Measurements from ENCODE around the gene EXD1. TPM values are rescaled to one million over a fixed set of nuclear protein-coding genes. Genes with fewer than 3 reads are reported as not detected.

The EXD1 gene
- total and polyA plus RNA-seq, 2 of the 13 experiments (the other 11 are each of a cell fraction or from before 2014, with no cell fraction given), result not detected

DNA sequence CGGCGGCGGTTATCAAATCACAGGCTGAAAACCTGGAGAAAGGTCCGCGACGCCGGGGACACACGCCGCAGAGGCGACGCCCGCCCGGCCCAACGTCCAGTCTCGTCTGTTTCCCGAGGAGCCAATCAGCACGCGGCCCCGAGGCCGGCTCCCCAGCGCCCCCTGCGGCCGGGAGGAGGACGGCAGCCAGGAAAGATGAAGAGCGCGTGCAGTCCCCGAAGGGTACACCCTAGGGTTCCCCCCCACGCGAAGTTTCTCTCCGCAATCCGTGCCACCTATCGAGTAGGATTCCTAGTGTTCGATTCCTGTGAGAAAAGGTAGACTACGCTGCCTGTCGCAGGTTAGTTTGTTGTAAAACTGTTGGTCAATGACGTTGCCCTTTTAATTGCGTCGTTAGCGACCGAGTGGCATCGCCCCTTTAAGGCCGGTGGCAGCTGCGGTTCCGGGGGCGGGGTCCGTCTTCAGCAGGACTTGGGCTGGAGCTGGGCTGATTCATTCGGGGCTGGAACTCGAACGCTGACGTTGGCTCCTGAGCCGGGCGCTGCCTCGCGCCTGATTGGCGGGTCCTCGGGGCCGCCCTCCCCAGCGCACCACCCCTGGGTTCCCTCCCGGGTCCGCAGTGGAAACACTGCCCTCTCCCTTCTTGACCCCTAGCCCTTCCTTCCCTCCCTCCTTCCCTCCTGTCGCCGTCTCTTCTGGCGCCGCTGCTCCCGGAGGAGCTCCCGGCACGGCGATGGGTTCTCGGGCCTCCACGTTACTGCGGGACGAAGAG is at the start of gene EXD1, which contains the start of gene CHP1 (continued):
- TF ChIP-seq RORA (CRISPR knock-in tag; IDR thresholded peaks at IDR 0.05), result no peak
- TF ChIP-seq HNRNPH1 (optimal IDR thresholded peaks at IDR 0.05; ENCODE audit: low read depth, low read length), result no peak
- peak; percentile 94 for TF ChIP-seq KLF9 (CRISPR knock-in tag; IDR thresholded peaks at IDR 0.05; ENCODE audit: low read depth)
- TF ChIP-seq ZMYM4 (CRISPR knock-in tag; IDR thresholded peaks at IDR 0.05), result peak; percentile 89
- peak; percentile 89 for TF ChIP-seq ZMYM3 (CRISPR knock-in tag; IDR thresholded peaks at IDR 0.05)
- TF ChIP-seq ZNF382 (CRISPR knock-in tag; IDR thresholded peaks at IDR 0.05; ENCODE audit: borderline replicate concordance), result no peak
- peak; percentile 93; the same call in 1 of the 2 replicates for TF ChIP-seq PAX8 (CRISPR knock-in tag; IDR thresholded peaks at IDR 0.05; ENCODE audit: borderline replicate concordance)
- peak; percentile 86; the same call in 1 of the 2 replicates for TF ChIP-seq ZNF30 (CRISPR knock-in tag; IDR thresholded peaks at IDR 0.05)
- TF ChIP-seq KAT8 (CRISPR knock-in tag; IDR thresholded peaks at IDR 0.05), result peak; percentile 86
- TF ChIP-seq JUN (CRISPR knock-in tag; IDR thresholded peaks at IDR 0.05), result peak; percentile 87
- TF ChIP-seq ZNF468 (CRISPR knock-in tag; IDR thresholded peaks at IDR 0.05), result 0 out of 2 replicates have a peak, but pooled peaks have one; percentile 30
- TF ChIP-seq HOXA7 (CRISPR knock-in tag; IDR thresholded peaks at IDR 0.05), result no peak
- TF ChIP-seq, protein P1, sequence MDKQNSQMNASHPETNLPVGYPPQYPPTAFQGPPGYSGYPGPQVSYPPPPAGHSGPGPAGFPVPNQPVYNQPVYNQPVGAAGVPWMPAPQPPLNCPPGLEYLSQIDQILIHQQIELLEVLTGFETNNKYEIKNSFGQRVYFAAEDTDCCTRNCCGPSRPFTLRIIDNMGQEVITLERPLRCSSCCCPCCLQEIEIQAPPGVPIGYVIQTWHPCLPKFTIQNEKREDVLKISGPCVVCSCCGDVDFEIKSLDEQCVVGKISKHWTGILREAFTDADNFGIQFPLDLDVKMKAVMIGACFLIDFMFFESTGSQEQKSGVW (CRISPR knock-in tag; IDR thresholded peaks at IDR 0.05; ENCODE audit: borderline replicate concordance), result 0 out of 2 replicates have a peak, but pooled peaks have one; percentile 62
- 0 out of 2 replicates have a peak, but pooled peaks have one; percentile 30 for TF ChIP-seq CEBPG (CRISPR knock-in tag; IDR thresholded peaks at IDR 0.05)
- TF ChIP-seq, protein P2, sequence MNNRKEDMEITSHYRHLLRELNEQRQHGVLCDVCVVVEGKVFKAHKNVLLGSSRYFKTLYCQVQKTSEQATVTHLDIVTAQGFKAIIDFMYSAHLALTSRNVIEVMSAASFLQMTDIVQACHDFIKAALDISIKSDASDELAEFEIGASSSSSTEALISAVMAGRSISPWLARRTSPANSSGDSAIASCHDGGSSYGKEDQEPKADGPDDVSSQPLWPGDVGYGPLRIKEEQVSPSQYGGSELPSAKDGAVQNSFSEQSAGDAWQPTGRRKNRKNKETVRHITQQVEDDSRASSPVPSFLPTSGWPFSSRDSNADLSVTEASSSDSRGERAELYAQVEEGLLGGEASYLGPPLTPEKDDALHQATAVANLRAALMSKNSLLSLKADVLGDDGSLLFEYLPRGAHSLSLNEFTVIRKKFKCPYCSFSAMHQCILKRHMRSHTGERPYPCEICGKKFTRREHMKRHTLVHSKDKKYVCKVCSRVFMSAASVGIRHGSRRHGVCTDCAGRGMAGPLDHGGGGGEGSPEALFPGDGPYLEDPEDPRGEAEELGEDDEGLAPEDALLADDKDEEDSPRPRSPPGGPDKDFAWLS (CRISPR knock-in tag; IDR thresholded peaks at IDR 0.05; ENCODE audit: borderline replicate concordance), result peak; percentile 79
- no peak for TF ChIP-seq EZH2 (conservative IDR thresholded peaks at IDR 0.05; ENCODE audit: low read depth, low read length)
- peak; percentile 87; the same call in 1 of the 2 replicates for TF ChIP-seq SMAD1 (CRISPR knock-in tag; IDR thresholded peaks at IDR 0.05; ENCODE audit: borderline replicate concordance, low read depth)
- TF ChIP-seq, protein P3, sequence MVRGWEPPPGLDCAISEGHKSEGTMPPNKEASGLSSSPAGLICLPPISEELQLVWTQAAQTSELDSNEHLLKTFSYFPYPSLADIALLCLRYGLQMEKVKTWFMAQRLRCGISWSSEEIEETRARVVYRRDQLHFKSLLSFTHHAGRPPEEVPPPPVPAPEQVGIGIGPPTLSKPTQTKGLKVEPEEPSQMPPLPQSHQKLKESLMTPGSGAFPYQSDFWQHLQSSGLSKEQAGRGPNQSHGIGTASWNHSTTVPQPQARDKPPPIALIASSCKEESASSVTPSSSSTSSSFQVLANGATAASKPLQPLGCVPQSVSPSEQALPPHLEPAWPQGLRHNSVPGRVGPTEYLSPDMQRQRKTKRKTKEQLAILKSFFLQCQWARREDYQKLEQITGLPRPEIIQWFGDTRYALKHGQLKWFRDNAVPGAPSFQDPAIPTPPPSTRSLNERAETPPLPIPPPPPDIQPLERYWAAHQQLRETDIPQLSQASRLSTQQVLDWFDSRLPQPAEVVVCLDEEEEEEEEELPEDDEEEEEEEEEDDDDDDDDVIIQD (CRISPR knock-in tag; IDR thresholded peaks at IDR 0.05; ENCODE audit: low read depth), result peak; percentile 41; the same call in 1 of the 2 replicates
- TF ChIP-seq RXRB (CRISPR knock-in tag; IDR thresholded peaks at IDR 0.05; ENCODE audit: borderline replicate concordance), result peak; percentile 66
- TF ChIP-seq, protein P4, sequence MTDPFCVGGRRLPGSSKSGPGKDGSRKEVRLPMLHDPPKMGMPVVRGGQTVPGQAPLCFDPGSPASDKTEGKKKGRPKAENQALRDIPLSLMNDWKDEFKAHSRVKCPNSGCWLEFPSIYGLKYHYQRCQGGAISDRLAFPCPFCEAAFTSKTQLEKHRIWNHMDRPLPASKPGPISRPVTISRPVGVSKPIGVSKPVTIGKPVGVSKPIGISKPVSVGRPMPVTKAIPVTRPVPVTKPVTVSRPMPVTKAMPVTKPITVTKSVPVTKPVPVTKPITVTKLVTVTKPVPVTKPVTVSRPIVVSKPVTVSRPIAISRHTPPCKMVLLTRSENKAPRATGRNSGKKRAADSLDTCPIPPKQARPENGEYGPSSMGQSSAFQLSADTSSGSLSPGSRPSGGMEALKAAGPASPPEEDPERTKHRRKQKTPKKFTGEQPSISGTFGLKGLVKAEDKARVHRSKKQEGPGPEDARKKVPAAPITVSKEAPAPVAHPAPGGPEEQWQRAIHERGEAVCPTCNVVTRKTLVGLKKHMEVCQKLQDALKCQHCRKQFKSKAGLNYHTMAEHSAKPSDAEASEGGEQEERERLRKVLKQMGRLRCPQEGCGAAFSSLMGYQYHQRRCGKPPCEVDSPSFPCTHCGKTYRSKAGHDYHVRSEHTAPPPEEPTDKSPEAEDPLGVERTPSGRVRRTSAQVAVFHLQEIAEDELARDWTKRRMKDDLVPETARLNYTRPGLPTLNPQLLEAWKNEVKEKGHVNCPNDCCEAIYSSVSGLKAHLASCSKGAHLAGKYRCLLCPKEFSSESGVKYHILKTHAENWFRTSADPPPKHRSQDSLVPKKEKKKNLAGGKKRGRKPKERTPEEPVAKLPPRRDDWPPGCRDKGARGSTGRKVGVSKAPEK (CRISPR knock-in tag; IDR thresholded peaks at IDR 0.05; ENCODE audit: borderline replicate concordance), result no peak; the same call in 1 of the 2 replicates
- TF ChIP-seq CHCHD3 (CRISPR knock-in tag; IDR thresholded peaks at IDR 0.05), result peak; percentile 63; the same call in 1 of the 2 replicates
- peak; percentile 35; the same call in 1 of the 2 replicates for TF ChIP-seq SETDB1 (CRISPR knock-in tag; IDR thresholded peaks at IDR 0.05; ENCODE audit: borderline replicate concordance)

All from HepG2 (cell line).